Activated CD8-positive, alpha-beta memory T cell treated with anti-CD3 and anti-CD28 coated beads, Interleukin-2, amount 50 U/mL, for 4 hours (primary cell): ENCODE results near the gene CCNC.

ENCODE experiments used
- DNase-seq: peaks from one replicate; pipeline ENCODE4 v3.0.0-alpha.2; 2020

CCNC gene

GRCh38 chr6:99543968-99544367 lies 24.5 kb downstream of the CCNC start:
- DNase-seq: no peak

- DNase-seq: no peak
Observed at GRCh38 chr6:99530627-99531026, 37.8 kb downstream of the CCNC start.

- no peak for DNase-seq
Observed at GRCh38 chr6:99522531-99522930, 45.9 kb downstream of the CCNC start.

GRCh38 chr6:99521633-99522151 lies 46.8 kb downstream of the CCNC start:
- DNase-seq: no peak

GRCh38 chr6:99520855-99521632 lies 47.4 kb downstream of the CCNC start:
- peak; percentile 67 for DNase-seq

- no peak for DNase-seq
Observed at GRCh38 chr6:99519446-99519845, 49.0 kb downstream of the CCNC start.

GRCh38 chr6:99514089-99514488 lies 54.4 kb downstream of the CCNC start:
- DNase-seq: no peak

GRCh38 chr6:99512033-99512432 lies 56.4 kb downstream of the CCNC start:
- no peak for DNase-seq

- DNase-seq: no peak
Observed at GRCh38 chr6:99507648-99508047, 60.8 kb downstream of the CCNC start.

GRCh38 chr6:99501762-99502161 lies 66.7 kb downstream of the CCNC start:
- DNase-seq: no peak

GRCh38 chr6:99498421-99498820 lies 70.0 kb downstream of the CCNC start:
- DNase-seq: no peak

GRCh38 chr6:99495466-99495865 lies 73.0 kb downstream of the CCNC start:
- no peak for DNase-seq
